ENCODE measurements around the gene AZI2.

Gene AZI2

DNA sequence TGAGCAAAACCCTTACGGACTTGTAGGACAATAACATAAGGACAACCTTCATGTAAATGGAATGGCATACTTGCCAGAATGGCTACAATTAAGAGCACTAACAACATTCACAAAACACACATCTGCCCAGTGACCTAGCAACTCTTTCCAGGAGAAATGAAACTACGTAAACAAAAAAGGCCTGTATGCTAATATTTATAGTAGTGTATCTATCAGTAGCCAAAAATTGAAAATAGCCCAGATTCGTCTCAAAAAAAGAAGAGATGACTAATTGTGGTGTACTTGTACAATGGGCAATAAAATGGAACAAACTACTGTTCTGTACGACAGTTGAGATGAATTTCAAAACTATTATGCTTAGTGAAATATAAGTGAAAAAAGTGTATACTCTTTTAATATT, 68.9 kb downstream of the AZI2 start:
- TF ChIP-seq, protein P1, sequence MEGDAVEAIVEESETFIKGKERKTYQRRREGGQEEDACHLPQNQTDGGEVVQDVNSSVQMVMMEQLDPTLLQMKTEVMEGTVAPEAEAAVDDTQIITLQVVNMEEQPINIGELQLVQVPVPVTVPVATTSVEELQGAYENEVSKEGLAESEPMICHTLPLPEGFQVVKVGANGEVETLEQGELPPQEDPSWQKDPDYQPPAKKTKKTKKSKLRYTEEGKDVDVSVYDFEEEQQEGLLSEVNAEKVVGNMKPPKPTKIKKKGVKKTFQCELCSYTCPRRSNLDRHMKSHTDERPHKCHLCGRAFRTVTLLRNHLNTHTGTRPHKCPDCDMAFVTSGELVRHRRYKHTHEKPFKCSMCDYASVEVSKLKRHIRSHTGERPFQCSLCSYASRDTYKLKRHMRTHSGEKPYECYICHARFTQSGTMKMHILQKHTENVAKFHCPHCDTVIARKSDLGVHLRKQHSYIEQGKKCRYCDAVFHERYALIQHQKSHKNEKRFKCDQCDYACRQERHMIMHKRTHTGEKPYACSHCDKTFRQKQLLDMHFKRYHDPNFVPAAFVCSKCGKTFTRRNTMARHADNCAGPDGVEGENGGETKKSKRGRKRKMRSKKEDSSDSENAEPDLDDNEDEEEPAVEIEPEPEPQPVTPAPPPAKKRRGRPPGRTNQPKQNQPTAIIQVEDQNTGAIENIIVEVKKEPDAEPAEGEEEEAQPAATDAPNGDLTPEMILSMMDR (IDR thresholded peaks at IDR 0.05; ENCODE audit: control insufficient read depth, extremely low read depth, insufficient read depth) = no peak
- peak; percentile 42 for DNase-seq (ENCODE audit: low read depth)
- H3K4me3 ChIP-seq (ENCODE audit: low read depth, low read length) = no peak overlapping the region

DNA sequence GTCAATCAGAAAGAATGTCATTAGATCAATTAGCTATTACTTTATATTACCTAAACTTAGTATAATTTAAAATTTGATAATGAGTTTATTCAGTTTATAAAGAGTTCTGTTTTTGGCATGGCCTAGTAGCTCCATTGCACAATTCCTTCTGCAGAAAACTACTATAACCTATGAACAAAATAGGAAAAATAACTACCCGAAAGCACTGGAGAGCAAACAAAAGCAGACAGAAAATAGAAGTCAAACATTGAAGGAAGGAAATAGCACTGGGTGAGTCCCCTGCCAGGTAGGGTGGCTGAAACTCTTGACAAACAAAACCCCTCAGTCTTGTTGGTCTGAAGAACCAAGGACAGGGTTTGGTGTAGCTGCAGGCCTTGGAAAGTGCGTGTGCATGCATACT, 69.7 kb downstream of the AZI2 start:
- H3K4me3 ChIP-seq (ENCODE audit: low read depth, low read length) = no peak overlapping the region
- no peak for DNase-seq (ENCODE audit: low read depth)
- TF ChIP-seq, protein P1 (IDR thresholded peaks at IDR 0.05; ENCODE audit: control insufficient read depth, extremely low read depth, insufficient read depth) = no peak

DNA sequence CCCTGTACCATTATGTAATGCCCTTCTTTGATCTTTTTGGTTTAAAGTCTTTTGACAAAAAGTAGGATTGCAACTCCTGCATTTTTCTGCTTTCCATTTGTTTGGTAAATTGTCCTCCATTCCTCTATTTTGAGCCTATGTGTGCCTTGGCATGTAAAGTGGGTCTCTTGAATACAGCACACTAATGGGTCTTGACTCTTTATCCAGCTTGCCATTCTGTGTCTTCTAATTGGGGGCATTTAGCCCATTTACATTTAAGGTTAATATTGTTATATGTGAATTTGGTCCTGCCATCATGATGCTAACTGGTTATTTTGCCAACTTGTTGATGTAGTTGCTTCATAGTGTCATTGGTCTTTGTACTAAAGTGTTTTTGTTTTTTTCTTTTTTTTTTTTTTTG, 74.8 kb downstream of the AZI2 start:
- H3K4me3 ChIP-seq (ENCODE audit: low read depth, low read length) = no peak overlapping the region
- DNase-seq (ENCODE audit: low read depth) = no peak
- TF ChIP-seq, protein P1 (IDR thresholded peaks at IDR 0.05; ENCODE audit: control insufficient read depth, extremely low read depth, insufficient read depth) = no peak
